ENCODE data around the gene SLC5A1.
"Not testable (repeated sequence)": the region's sequence is repeated elsewhere in the genome, so short reads cannot be mapped to it uniquely, and the experiment has no call there.

Gene SLC5A1

DNA sequence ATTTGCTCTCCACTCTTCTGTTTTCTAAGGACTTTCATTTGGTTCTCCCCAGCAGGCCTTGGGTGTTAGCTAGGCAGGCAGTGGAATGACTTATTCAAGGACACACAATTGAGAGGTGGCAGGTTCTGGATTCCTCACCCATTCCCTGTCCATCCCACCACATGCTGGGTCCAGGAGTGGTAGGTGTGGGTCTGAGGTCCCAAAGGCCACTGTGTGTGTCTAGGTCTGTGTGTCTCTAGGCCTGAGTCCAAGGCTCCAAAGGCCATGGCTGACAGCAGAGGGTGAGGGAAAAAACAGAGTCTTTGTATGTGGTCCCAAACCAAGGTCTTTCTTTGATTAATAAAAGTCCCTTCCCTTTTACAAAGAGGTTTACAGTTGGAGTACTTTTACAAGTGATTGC is 40.8 kb downstream of the SLC5A1 start:
- DNase-seq (ENCODE audit: low read depth in 2 of 2): no peak

DNA sequence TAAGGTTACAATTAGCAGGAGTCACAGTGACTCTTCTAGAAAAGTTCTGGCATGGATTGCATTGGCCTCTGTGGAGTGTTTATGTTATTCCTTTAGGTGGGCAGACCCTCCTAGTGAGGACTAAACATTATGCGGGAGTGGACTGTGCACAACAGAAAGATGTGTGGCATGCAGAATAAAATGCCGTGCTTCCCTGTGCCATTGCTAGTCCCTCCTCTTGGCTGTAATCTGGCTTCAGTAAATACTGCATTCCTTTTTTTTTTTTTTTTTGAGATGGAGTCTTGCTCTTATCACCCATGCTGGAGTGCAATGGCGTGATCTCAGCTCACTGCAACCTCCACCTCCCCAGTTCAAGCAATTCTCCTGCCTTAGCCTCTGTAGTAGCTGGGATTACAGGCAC is 45.0 kb downstream of the SLC5A1 start:
- DNase-seq (ENCODE audit: low read depth in 2 of 2): no peak

DNA sequence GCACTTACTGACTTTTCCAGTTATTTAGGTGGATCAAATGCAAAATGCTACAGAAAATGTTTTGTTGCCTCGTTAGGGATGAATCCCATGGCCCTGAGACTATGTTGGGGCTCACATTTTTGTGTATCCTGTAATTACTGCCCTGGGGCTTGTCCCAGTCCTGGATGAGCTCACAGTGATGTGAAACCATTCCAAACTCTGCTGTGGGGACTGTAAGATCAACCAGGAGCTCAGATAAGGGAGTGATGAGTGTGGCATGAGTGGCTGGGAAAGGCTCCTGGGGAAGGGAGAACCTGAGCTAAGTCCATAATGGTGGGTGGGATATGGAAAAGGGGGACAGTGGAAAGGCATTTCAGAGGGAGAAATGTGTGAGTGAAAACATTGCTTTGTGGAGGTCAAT is 54.0 kb downstream of the SLC5A1 start:
- no peak for DNase-seq (ENCODE audit: low read depth in 2 of 2)

DNA sequence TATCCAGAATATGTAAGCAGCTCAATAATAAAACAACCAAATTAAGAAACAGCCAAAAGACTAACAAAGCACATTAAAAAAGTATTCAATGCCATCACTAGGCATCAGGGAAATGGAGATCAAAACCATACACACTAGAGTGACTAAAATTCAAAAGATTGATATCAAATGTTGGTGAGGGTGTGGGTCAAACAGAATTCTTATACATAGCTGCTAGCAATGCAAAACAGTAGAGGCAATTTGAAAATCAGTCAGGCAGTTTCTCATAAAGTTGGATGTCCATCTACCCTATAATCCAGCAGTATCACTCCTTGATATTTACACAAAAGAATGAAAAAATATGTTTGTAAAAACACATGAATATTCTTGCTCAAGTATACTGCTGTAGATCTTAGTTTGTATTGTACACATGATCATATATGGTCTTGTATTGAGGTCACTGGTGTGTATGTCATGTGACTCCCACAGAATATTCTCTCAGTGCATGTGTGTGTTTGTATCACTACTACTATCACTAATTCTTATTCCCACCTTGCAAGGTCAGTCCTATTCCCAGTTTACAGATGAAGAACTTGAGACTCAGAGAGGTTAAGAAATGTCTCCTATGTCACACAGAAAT is 54.9 kb downstream of the SLC5A1 start:
- no peak for DNase-seq (ENCODE audit: low read depth in 2 of 2)

DNA sequence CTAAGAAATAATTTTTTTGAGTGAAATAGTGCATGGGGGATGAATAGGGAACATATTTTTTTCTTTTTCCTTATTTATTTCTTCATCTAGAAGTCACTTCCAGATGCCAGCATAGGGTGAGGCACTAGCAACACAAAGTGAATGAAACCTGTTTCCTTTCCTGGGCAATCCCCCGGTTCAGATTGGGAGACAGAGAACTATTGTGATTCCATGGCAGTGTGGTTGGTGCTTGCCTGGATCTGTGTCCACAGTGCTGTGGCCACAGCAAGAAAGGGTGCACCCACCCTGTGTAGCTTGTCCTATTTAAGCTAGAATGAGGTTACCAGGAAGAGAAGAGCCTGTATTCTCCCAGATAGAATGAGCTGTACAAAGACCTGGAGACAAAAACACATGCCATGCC is 57.6 kb downstream of the SLC5A1 start:
- DNase-seq (ENCODE audit: low read depth in 2 of 2): no peak

DNA sequence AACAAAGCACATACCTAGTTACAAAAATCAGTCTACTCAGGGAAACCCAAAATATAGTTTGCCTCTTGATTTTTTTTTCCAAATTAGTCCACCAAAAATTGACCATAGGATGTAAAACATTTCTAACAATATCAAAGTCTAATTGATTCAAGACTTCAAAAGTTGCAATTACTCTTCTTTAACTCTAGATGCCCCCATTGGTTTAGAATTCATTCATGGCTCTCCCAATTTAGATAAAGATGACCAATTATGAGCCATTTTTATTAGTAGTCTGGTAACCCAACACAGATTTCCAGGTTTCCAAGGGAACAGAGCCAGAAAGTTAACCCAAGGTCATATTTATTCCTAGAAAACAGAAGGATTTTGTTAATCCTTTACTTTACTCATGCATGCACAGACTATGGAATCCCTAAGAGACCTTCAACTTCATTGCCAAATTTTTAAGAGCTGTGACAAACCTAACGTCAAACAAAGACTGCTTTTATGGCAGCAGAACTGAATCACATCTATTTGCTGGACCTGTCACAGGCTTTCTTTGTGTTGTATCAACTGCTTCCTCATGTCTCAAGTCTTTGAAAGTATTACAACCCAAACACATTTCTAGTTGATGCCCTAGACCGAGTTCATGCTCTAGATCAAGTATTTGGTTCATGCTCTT is 60.7 kb downstream of the SLC5A1 start:
- no peak for DNase-seq (ENCODE audit: low read depth in 2 of 2)

DNA sequence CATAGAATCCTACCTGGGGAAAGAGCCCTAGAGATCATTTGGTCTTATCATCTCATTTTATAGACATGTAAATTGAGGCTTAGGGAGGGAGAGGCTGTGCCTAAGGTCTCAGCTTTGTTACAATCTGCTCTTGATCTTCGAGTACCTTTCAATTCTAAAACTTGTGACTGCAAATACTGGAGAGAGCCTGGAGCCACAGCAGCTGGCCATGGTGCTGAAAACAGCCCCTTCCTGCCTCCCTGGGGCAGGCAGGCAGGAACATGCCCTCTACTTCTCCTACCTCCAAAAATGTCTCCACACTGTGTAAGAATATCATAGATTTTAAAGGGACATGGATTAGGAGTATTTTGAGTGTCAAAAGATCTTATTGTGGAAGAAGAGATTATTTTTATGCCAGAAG is 63.9 kb downstream of the SLC5A1 start:
- no peak for DNase-seq (ENCODE audit: low read depth in 2 of 2)

DNA sequence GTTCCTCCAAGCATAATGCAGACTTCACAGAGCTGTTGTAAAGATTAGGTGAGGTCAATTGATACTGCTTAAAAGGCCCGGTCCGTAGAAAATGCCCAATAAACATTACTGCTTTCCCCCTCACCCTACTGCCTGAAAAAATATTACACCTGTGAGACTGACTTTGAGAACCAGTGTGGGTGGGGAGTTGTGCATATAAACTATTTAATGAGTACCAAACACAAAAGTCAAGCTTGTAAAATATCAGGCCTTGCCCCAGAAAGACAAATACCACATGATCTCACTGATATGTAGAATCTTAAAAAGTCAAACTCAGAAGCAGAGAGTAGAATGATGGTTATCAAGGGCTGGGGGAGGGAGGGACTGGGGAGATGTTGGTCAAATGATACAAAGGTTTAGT is 69.3 kb downstream of the SLC5A1 start:
- no peak for DNase-seq (ENCODE audit: low read depth in 2 of 2)

DNA sequence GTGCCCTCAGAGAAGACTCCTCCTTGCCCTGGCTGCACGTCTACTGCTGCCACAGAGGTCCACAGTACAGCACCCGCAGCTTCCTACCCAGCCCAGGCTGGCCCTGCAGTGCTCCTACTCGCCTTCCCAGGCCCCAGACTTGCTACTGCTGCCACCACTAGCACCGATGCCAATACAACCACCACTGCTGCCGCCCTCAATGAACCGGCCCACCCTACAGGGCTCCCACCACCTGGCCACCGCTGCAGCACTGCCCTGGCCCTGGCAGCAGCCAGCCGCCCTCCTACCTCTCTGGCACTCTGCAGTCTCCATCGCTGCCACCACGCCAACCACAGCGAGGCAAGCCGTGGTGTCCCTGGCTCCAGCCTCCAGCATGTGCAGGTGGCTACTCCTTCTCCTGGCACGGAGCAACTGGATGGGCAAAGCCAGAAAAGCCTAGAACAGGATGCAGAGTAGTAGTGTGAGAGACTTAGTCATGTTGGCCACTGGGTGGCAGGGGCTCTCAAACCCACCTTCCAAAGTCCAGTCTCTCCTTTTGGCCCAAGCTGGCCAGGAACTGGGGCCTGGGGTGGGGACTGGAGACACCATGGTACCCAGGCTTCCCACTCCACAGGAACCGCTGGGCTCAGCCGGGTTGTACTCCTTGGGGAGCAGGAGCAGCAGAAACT is 76.6 kb downstream of the SLC5A1 start:
- no peak for DNase-seq (ENCODE audit: low read depth in 2 of 2)

DNA sequence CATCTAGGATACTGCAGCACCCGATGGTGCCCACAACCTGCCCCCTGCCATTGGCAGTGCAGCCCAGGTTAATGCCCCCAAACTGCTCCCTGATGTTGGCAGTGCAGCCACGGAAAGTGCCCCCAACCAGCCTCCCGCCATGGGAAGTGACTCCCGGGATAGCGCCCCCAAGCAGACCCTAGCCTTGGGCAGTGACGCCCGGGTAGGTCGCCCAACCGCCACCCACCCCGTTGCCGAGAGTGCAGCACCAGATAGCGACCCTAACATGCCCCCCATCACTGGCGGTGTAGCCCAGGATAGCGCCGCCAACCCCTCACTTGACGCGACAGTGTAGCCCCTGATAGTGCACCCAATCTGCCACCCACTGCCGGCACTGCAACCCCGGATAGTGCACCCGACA is 77.5 kb downstream of the SLC5A1 start:
- DNase-seq (ENCODE audit: low read depth in 2 of 2): no peak

DNA sequence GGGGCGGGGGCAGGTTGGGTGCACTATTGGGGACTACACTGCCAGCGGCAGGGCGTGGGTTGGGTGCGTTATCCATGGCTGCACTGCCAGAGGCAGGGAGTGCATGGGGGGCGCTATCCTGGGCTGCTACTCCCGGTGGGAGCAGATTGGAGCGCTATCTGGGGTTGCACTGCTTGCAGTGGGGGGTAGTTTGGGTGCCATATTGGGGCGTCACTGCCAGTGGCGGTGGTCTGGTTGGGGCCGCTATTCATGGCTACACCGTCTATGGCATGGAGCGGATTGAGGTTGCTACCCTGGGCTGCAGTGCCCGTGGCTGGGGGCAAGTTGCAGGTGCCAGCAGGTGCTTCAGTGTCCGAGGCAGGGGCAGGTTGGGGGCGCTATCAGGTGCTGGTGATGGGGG is 79.8 kb downstream of the SLC5A1 start:
- DNase-seq (ENCODE audit: low read depth in 2 of 2): no peak

DNA sequence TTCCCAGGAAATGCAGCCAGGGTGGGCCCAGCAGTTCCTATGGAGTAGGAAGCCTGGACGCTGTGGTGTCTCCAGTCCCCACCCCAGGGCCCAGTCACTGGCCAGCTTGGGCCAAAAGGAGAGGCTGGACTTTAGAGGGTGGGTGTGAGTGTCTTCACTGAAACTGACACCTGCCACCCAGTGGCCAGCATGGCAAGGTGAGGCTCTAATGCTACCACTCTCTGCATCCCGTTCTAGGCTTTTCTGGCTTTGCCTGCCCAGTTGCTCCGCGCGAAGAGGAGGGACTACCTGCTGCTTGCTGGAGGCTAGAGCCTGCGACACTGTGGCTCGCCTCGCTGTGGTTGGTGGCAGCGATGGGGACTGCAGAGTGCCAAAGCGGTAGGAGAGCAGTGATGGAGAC is 80.6 kb downstream of the SLC5A1 start:
- DNase-seq (ENCODE audit: low read depth in 2 of 2): no peak

DNA sequence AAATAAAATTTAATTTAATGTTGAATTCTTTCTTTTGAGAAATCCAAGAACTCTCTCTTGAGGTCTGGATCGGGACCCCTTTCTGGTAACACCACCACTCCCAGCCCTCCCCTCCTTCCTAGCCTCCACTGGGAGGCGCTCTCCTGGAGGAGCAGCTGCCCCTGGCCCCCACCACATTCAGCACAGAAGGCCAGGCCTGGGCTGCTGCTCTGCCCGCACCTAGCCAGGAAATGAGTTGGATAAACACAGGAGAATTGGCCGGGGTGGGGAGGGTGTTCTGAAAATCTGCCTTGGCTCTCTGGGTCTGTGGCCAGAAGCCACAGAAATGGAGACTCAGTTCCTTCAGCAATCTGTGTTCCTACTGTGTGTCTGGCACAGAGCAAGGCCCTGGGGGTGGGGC is 84.8 kb downstream of the SLC5A1 start:
- DNase-seq (ENCODE audit: low read depth in 2 of 2): no peak

DNA sequence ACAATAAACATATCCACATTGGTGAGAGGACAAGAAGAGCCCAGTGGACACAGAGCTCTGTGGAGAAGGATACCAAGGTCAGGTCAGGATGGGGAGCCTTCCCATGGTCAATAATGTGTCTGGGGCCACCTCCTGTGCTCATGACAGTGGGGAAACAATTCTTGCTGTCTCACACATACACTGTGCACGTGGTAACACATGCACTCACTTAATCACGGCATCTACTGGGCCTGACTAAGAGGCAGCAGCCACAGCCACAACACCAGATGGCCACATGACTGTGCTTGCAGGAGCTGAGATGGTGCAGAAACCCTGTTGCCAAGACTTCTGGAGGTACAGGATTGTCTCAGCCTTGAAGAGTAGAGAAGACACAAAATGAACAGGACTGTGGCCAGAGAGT is 87.4 kb downstream of the SLC5A1 start:
- no peak for DNase-seq (ENCODE audit: low read depth in 2 of 2)

DNA sequence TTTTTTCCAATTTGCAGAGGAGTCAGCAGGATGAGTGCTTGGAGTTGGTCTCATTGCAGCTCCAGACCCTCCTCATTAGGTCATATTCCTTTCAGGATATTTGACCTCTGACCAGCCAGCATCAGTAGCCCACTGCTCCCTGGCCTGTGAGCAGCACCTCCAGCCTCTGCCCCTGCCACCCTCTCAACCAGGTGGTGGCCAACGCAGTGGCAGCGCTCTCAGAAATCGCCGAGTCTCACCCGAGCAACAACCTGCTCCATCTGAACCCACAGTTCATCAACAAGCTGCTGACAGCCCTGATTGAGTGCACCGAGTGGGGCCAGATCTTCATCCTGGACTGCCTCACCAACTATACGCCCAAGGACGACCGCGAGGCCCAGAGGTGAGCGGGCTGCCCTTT is 89.1 kb downstream of the SLC5A1 start:
- no peak for DNase-seq (ENCODE audit: low read depth in 2 of 2)

DNA sequence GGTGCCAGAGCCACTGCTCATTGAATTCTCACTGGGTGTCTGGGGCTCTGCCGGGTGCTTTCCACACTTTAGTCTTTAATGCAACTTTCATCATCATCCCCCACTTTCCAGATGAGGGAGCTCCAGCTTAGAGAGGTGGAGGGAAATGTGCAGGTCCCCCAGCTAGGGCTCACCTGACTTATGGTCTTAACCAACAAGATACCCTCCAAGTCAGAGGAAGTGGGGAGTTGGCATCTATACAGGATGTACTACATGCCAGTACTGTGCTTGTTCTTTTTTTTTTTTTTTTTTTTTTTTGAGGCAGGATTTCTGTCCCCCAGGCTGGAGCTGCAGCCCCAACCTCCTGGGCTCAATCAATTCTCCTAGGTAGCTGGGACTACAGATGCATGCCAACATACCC is 89.7 kb downstream of the SLC5A1 start:
- no peak for DNase-seq (ENCODE audit: low read depth in 2 of 2)

DNA sequence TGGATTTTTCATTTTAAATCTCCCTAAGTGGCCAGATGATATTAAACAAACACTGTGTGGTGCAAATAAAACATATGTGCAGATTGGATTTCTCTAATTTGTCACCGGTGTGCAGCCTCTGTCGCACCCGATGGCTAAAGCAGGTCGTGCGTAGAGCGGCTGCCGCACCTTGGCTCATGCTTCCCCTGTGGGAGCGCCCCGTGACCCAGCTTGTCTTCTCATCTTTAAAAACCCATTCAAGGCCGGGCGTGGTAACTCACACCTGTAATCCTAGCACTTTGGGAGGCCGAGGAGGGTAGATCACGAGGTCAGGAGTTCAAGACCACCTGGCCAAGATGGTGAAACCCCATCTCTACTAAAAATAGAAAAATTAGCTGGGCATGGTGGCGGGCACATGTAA is 91.7 kb downstream of the SLC5A1 start:
- DNase-seq (ENCODE audit: low read depth in 2 of 2): not testable (repeated sequence)

DNA sequence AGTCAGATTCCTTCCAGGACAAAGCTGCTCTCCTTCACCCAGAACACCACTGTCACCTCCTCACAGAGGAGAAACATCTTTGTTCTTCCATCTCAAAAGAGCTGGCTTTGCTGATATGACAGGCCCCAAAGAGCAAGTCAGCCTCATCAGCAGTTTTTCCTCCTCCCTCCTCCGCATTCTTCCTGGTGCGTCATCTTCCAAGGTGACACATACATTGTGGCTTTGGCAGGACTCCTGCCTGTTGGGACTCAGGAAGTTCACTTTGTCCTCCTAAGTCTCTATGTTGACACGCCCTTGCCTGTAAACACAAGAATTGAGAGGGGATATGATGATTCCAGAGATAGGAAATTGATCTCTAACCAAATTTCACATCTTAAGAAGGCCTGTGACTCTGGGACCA is 92.9 kb downstream of the SLC5A1 start:
- DNase-seq (ENCODE audit: low read depth in 2 of 2): not testable (repeated sequence)

DNA sequence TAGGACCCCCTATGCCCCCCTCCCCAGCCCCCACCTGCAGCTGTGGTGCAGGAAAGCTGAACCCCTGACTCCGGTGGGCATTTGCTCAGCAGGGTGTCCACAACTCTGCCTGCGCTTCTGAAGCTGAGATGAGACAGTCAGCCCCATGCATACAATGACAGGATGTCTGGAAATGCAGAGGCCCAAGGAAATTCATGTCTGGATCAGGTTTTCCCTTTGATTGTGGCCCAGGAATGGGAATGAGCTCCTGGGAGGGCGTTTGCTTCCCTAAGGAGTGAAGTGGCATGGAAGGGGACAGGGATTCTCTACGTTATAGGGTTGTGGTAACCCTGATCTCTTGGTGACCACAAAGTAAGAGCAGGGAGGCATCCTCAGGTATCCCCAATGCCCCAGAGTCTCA is 93.8 kb downstream of the SLC5A1 start:
- DNase-seq (ENCODE audit: low read depth in 2 of 2): not testable (repeated sequence)

DNA sequence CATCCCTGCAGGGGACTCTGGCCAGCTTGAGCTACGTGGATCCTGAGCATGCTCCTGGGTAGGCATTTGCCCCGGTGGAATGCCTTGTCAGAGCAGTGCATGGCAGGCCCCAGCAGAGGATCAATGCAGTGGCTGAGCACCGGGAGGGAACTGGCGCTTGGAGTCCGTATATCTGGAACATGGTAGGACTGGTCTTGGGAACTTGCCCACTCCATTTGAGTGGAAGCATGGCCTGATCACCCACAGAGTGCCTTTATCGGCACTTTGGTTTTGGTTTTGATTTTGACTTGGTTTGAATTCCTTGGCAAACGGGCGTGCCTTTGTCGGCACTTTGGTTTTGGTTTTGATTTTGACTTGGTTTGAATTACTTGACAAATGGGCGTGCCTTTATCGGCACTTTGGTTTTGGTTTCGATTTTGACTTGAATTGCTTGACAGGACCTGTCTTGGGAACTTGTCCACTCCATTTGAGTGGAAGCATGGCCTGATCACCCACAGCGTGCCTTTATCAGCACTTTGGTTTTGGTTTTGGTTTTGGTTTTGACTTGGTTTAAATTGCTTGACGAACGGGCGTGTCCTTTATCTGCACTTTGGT is 94.8 kb downstream of the SLC5A1 start:
- peak; percentile 2 to 14 for DNase-seq (ENCODE audit: low read depth in 2 of 2)

DNA sequence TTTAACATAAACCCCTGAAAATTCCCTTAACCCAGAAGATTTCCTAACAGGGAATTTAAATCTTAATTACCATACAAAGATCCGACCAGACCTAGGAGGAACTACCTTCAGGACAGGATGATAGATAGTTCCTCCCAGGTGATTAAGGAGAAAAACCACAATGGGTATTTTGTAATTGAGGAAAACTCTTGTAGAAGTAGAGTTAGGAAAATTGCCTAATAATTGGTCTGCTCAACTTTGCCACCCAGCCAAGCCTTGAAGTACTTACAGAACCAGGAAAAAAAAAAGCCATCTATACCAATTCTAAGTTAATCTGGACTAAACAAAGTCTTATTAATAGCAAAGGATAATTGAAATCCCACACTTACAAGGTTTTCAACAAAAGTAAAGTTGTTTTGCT is 95.5 kb downstream of the SLC5A1 start:
- DNase-seq (ENCODE audit: low read depth in 2 of 2): not testable (repeated sequence)

DNA sequence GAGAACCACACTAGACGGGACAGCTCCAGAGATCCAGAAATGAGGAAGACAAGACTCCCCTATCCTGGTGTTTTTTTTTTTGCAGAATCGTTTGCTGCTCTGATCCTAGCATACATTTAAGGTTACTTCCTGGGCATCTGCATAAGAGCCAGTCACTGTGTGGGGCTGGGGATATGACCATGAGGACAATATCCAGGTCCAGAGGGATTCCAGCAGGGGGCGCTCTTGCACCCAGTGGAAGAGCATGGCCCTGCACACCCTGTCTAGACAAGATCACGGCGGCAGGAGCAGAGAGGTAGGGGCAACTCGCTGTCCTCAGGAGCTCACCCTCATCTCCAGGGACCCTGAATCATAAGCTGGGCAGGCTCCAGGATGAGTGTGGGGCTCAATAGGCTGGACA is 97.6 kb downstream of the SLC5A1 start:
- not testable (repeated sequence) for DNase-seq (ENCODE audit: low read depth in 2 of 2)

DNA sequence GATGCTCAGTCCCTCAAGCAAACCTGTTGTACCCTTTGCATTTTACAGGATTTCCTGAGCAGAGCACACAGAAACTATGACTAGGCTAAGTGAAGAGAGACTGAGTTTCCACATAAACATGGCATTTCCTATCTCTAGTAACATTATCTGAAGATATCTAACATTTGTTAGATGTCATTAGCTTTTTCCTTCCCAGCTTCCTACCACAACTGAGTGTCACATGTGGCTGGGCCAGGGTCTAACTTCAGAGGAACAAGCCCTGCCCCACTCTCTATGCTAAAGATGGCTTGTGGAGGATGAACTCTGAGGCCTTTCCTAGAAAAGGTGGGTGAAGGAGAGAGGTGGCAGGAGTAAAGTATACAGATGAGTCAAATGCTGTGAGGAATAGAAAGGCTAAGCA is 99.5 kb downstream of the SLC5A1 start:
- no peak for DNase-seq (ENCODE audit: low read depth in 2 of 2)
